SKM-1 (cell line): Measurements from ENCODE around the gene DIAPH3.
"Not testable (repeated sequence)": the region's sequence is repeated elsewhere in the genome, so short reads cannot be mapped to it uniquely, and the experiment has no call there.

ENCODE experiments used
- DNase-seq: peaks from one replicate; lab custom pipeline; 2025; ENCODE audit not compliant: unreplicated experiment; lab: John Stamatoyannopoulos, UW

The DIAPH3 gene

GRCh38 chr13:60099631-60100420 is 63.9 kb downstream of the DIAPH3 start:
- no peak for DNase-seq

- DNase-seq = no peak
These were observed 68.4 kb downstream of the DIAPH3 start for GRCh38 chr13:60095300-60095699.

GRCh38 chr13:60094385-60095088 is 69.2 kb downstream of the DIAPH3 start:
- no peak for DNase-seq

- DNase-seq = no peak
These were observed 70.2 kb downstream of the DIAPH3 start for GRCh38 chr13:60093425-60094019.

- DNase-seq = no peak
These were observed 72.2 kb downstream of the DIAPH3 start for GRCh38 chr13:60091573-60091972.

GRCh38 chr13:60090574-60090973 is 73.2 kb downstream of the DIAPH3 start:
- DNase-seq = no peak

- DNase-seq = not testable (repeated sequence)
These were observed 79.9 kb downstream of the DIAPH3 start for GRCh38 chr13:60083780-60084179.

- no peak for DNase-seq
These were observed 82.9 kb downstream of the DIAPH3 start for GRCh38 chr13:60080850-60081249.

GRCh38 chr13:60078226-60078625 is 85.5 kb downstream of the DIAPH3 start:
- no peak for DNase-seq

- DNase-seq = no peak
These were observed 87.9 kb downstream of the DIAPH3 start for GRCh38 chr13:60075850-60076249.

GRCh38 chr13:60074397-60074796 is 89.3 kb downstream of the DIAPH3 start:
- no peak for DNase-seq

GRCh38 chr13:60066226-60066625 is 97.5 kb downstream of the DIAPH3 start:
- no peak for DNase-seq

- DNase-seq = no peak
These were observed 101.2 kb downstream of the DIAPH3 start for GRCh38 chr13:60062502-60062901.

GRCh38 chr13:60061737-60062136 is 102.0 kb downstream of the DIAPH3 start:
- DNase-seq = no peak

GRCh38 chr13:60051754-60052285 is 111.9 kb downstream of the DIAPH3 start:
- DNase-seq = no peak

- DNase-seq = not testable (repeated sequence)
These were observed 115.4 kb downstream of the DIAPH3 start for GRCh38 chr13:60048353-60048752.

GRCh38 chr13:60047918-60048317 is 115.8 kb downstream of the DIAPH3 start:
- no peak for DNase-seq

- DNase-seq = no peak
These were observed 119.4 kb downstream of the DIAPH3 start for GRCh38 chr13:60044321-60044720.

GRCh38 chr13:60043262-60043661 is 120.5 kb downstream of the DIAPH3 start:
- no peak for DNase-seq

- not testable (repeated sequence) for DNase-seq
These were observed 123.1 kb downstream of the DIAPH3 start for GRCh38 chr13:60040668-60041067.

GRCh38 chr13:60035874-60036273 is 127.9 kb downstream of the DIAPH3 start:
- DNase-seq = no peak

GRCh38 chr13:60032851-60033250 is 130.9 kb downstream of the DIAPH3 start:
- no peak for DNase-seq
